Adipose tissue (tissue), 3 donors: Measurements from ENCODE around the gene PRKCE. TPM values are rescaled to one million over a fixed set of nuclear protein-coding genes. Genes with fewer than 3 reads are reported as not detected.

ENCODE experiments used
- H3K27ac ChIP-seq: one replicate; pipeline ENCODE4 v1.5.1; 2013; ENCODE audit warnings: low read depth, low read length
- WGBS, 3 donors: extraction: QIAGEN DNeasy Blood & Tissue Kit; methylation state at CpG; one replicate each; pipeline ENCODE4 v1.1.7; 2013; 5-methylcytosine and 5-hydroxymethylcytosine counted together
- polyA plus RNA-seq, 3 donors: library from polyadenylated mRNA; stranded (reverse); fragments of 200-250 nt; gene quantifications; one replicate each; pipeline ENCODE4 v1.2.3, GENCODE V29; 2013
- donor health status: healthy with polysubstance abuse.
- donor health status: Bipolar disorder and iron deficiency.
- donor health status: healthy.

PRKCE gene
- polyA plus RNA-seq, 3 donors: 2.8 to 4.6 (median 3.5) TPM

DNA sequence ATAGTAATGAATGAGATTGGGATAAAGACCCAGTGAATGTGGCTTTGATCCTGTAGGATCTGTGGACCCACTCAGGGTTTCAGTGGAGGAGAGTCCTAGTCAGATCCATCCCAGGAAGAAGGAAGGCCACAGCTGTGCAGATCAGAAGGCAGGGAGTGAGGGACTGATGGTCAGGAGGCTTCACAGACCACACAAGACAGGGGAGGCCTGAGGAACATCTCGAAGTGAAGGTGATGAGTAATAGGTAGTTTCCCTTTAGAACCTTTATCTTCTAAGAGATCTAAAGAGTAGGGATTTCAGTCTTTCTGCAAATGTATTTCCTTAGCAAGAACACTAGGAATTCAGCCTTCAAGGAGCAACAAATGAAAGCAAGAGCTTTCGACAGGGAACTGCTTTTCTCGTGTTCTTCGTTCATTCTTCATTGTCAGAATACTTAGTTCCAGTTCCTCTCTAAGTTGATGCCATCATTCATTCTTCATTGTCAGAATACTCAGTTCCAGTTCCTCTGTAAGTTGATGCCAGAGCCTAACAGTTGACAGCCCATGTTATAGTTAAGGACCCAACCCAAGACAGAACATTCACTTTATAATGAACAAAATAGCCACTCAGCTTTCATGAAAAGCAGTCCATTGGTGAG is 495.5 kb downstream of the PRKCE start:
- H3K27ac ChIP-seq: no peak overlapping the region
- 69 to 78% (median 76%) methylated on average over 4 of the region's 4 CpGs for WGBS, 3 donors

- 94 to 98% (median 96%) methylated on average over 6 of the region's 6 CpGs for WGBS, 3 donors
- no peak overlapping the region for H3K27ac ChIP-seq
Observed at GRCh38 chr2:46147626-46148368, 496.3 kb downstream of the PRKCE start.

DNA sequence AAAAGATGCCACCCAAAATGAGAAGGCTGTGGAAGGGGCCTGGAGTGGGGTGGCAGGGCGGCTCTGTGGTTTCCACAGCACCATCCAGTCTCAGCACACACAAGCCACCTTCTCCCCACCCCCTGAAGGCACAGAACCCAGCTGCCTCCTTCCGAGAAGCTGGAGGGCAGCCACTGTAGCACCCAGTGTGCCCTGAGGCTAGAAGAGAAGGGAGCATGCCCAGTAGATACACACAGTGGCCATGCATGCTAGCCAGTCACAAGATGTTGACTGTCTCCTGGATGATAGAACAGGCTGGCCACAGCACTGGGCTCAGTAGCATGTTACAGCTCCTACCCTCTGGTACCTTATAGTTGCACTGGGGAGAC is 496.9 kb downstream of the PRKCE start:
- no peak overlapping the region for H3K27ac ChIP-seq

DNA sequence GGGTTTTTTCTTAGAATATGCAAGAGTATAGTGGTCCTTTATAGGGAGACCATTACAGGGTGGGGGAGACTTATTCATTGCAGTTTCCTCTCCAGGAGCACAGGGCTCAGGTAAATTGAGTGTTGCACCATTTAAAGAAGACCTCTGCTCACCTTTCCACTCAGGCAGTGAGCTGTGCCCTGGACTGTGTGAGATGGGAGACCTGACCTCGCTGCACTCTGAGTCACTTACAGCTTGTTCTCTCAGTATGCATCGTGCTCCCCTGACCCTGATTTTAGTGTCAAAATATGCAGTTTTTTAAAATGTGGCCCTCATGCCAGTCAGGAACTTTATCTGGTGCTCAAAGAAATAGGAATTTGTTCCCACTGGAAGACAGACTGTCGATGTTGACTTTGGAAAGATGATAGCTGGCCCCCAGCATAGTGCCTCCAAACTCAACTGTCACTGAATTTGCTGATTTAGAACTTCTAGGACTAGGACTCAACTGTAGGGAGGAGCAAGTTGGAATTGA is 499.0 kb downstream of the PRKCE start:
- no peak overlapping the region for H3K27ac ChIP-seq
- WGBS, 3 donors: 88 to 92% (median 90%) methylated on average over 3 of the region's 3 CpGs

More for the DNA sequence above, 496.9 kb downstream of the PRKCE start:
- 95 to 96% (median 96%) methylated on average over 2 of the region's 2 CpGs for WGBS, 3 donors

GRCh38 chr2:46151577-46151976 is 500.1 kb downstream of the PRKCE start:
- no peak overlapping the region for H3K27ac ChIP-seq
- WGBS, 3 donors: 73 to 82% (median 80%) methylated on average over 4 of the region's 4 CpGs

GRCh38 chr2:46153996-46154753 is 502.7 kb downstream of the PRKCE start:
- WGBS, 3 donors: 91 to 93% (median 93%) methylated on average over 17 to 23 of the region's 23 CpGs
- H3K27ac ChIP-seq: no peak overlapping the region

DNA sequence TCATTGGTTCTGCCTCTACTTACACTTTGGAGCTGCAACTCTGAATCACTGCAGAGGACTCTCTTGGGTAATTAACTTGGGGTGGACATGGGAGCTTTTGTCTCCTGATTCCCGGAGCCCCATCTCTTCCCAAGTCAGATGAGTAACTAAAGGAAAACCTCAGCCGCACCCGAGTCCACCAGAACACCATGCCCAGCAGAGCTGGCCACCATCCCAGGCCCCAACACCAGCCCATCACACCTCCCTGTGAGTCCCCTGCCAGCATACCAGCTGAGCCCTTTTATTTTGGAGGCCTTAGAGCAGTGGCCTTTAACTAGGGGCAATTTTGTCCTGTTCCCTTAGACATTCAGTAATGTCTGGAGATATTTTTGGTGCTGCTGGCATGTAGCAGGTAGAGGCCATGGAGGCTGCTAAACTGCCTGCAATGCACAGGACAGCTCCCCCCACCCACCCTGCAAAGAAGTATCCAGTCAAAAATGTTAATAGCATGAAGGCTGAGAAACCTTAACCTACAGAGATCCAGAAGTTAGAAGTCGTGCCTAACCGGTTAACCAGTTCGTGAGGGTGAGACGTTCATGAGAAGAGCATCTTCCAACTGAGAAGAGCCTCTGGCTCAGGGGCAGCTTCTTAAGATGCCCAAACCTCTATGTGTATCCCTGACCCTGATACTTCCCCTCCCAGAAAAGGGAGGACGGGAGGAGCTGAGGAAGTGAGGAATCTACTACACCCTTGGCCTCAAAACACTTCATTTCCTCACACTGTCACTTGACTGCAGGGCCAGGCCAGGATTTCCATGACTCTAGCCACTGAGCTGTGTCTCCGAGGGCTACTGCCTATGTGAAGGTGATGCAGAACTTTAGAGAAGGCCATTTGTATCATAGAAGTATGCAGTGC is 505.8 kb downstream of the PRKCE start:
- WGBS, 3 donors: 74 to 85% (median 75%) methylated on average over 9 of the region's 9 CpGs
- H3K27ac ChIP-seq: no peak overlapping the region

DNA sequence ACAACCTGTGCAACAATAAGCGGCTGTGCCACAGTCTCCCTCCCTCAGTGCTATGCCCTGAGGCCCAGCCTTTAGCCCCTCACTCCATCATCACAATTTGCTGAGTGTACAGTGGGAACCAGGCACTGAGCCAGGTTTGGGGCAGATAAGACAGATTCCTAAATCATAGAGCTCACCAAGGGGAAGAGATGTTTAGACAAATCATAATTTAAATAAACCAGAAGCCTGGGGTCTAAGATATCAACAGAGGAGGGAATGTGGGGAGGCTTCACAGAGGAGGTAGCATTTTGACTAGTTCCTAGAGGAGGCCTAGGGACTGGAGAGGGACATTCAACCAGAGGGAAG is 506.5 kb downstream of the PRKCE start:
- 88 to 100% (median 94%) methylated on average over 1 of the region's 1 CpG for WGBS, 3 donors
- H3K27ac ChIP-seq: no peak overlapping the region

DNA sequence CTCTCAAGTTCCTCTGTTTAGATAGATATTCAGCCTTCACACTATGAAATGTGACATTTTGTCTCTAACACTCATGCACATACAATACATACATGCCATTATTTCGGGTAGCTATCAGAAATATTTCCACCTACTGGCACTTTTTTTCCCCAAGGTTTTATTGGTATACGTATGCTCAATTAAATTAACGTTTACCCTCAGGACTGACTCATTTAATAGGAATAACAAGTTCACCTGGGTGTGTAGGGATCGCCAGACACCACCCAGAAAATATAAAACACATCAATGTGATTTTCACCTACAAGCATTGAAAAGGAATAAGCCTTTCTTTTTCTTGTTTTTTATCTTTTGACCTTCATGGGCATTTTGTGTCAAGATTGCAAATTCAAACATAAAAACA is 507.2 kb downstream of the PRKCE start:
- WGBS, 3 donors: 81 to 97% (median 93%) methylated on average over 4 of the region's 4 CpGs
- H3K27ac ChIP-seq: no peak overlapping the region

DNA sequence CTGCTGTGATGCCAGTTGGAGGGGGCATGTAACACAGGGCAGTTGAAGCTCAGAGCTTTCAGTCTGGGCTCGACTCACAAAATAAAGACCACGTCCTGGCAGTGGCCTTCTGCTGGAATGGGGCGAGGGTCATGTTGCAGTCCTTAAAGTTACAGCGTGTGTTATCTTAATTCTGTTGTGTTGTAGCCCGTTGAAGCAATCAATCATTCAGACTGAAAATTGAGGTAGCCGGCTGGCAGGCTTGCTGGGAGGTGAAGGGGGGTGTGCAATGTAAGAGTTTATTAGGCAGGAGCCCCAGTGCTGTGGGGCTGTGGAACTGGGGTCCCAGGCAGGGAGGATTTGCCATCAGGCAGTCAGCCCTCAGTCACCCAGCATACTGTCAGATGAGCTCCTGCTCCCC is 508.9 kb downstream of the PRKCE start:
- 75 to 86% (median 85%) methylated on average over 6 of the region's 6 CpGs for WGBS, 3 donors
- H3K27ac ChIP-seq: no peak overlapping the region

- H3K27ac ChIP-seq: no peak overlapping the region
- 46 to 76% (median 53%) methylated on average over 4 of the region's 4 CpGs for WGBS, 3 donors
Observed at GRCh38 chr2:46161315-46161714, 509.8 kb downstream of the PRKCE start.

- 58 to 88% (median 71%) methylated on average over 3 of the region's 3 CpGs for WGBS, 3 donors
- H3K27ac ChIP-seq: no peak overlapping the region
Observed at GRCh38 chr2:46161911-46162310, 510.4 kb downstream of the PRKCE start.

DNA sequence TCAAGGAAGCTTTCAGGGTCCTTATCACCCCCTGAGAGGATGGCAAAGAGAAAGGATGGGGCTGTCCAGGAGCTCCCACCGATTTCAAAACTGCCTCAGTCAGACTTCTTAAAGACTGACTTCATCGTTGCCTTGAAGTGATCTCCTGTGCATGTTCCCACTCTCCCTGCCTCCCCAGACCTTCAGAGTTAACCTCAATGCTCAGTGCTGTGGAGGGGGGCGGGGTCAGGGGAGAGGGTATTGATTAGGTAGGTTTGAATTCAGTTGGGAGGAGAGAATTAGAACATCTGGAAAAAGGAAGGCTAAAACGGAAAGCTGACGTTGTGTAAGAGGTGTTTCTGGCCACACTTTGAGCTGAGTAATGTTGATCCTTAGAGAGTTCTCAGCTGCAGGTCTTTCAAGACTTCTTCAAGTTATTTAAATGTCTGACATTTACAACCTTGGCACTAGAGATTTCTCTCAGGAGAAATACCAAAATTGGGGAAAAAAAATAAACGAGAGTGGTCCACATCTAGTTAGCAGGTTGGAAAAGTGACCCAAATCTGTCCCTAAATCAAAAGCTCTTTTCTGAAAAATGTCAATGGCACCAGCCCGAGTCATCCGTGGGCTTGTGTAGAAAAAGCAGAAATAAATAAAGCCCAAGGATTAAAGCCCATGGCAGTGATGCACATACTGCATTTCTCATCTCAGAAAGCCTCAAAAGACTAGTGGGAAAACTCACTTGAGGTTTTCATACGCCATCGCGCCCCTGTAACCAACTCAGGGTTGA is 511.0 kb downstream of the PRKCE start:
- no peak overlapping the region for H3K27ac ChIP-seq
- 68 to 79% (median 71%) methylated on average over 11 of the region's 11 CpGs for WGBS, 3 donors

DNA sequence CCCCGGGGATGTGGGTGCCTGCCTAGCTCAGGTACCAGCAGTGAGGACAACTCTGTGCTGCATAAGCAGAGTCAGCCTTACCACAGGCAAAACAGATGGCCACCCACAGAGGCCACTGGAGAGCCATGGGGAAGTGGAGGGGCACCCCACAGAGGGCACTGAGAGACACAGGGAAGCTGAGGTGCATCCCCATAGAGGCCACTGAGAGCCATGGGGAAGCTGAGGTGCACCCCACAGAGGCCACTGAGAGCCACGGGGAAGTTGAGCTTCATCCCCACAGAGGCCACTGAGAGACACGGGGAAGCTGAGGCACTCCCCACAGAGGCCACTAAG is 511.6 kb downstream of the PRKCE start:
- 65 to 100% (median 71%) methylated on average over 3 of the region's 3 CpGs for WGBS, 3 donors
- H3K27ac ChIP-seq: no peak overlapping the region

DNA sequence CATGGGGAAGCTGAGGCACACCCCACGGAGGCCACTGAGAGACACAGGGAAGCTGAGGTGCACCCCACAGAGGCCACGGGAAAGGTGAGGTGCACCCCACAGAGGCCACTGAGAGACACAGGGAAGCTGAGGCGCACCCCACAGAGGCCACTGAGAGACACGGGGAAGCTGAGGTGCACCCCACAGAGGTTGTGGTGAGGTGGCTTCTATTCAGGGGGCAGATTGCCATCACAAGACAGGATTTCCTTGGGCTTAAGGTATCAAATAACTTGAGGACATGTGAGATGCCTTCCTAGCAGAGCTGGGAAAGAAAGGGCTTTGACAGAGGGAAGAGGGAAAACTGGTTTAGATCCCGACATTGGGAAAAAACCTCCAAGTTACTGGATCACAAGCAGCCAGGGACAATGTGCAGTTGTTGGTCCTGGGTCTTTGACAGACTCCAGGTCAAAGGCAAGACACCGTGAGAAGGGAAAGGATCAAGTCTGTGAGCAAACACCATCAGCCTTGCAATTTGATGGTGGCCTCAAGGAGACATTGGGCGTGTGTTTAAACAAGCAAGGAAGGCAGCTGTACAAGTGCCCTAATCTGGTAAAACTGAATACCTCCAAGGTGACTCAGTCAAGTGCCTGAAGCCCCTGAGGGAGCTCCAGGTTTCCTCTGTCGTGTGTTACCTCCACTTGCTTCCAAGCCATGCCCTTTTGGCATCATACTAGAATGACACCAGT is 512.5 kb downstream of the PRKCE start:
- no peak overlapping the region for H3K27ac ChIP-seq
- WGBS, 3 donors: 79 to 89% (median 84%) methylated on average over 8 of the region's 8 CpGs

DNA sequence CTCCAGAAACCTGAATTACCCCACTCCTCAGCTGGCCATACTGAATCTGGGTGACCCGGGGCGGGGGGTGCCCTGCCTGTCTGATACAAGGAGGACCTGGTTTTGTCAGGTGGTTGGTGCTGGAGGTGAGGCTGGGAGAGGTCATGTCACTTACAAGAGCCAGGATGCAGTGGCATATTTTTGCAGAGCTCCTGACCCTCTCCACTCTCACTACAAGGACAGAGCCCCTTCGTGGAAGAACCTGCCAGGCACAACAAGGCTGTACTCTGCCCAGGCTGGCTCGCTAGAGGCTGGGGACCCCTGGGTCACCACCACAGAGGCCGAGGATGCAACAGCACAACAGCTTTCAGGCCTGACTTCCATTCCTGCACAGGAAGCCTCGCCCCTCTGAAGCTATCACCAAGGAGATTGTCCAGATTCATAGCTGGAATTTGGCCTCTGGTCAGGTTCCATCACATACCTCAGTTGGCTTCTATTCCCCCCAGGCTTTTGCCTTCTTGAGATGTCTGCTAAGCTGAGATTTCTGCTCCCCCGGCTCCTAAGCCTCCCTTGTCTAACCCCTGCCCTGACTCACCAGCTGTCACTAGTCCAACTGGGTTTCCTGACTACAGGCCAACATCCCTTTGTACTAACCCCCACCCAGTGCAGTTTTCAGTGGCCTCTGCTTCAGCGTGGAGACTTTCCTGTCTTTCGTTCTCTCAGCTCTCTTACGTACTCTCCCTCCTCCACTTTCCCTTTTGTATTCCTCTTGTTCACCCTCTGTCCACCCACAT is 513.2 kb downstream of the PRKCE start:
- 46 to 72% (median 54%) methylated on average over 10 of the region's 10 CpGs for WGBS, 3 donors

DNA sequence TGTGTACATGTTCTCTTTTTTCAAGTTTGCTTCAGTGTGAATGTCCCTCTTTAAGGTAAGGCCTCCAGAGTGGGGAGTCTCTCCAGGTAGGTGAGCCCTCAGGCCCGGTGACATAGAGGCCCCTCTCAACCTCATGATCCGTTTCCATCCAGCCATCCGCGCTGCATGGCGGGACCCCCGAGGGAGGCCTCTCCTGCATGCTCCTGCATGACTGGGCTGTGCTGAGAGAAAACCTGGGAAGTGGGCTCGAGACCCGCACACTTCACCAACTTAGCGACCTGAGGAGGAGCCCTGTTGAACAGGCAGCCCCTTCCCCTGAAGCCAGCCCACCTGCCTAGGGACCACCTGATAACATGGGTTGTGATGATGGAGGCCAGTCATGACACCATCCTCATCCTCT is 514.4 kb downstream of the PRKCE start:
- no peak overlapping the region for H3K27ac ChIP-seq
- WGBS, 3 donors: 96 to 98% (median 97%) methylated on average over 9 of the region's 9 CpGs

More for the DNA sequence above, 513.2 kb downstream of the PRKCE start:
- no peak overlapping the region for H3K27ac ChIP-seq
